ENCODE data around the gene ZNF609.

Gene ZNF609

GRCh38 chr15:64429448-64429847 is 30.9 kb upstream of the ZNF609 start:
- no peak overlapping the region for H3K4me3 ChIP-seq (ENCODE audit: control insufficient read depth, low read depth, low read length)
- peak; percentile 0 for DNase-seq (ENCODE audit: low read depth)
- TF ChIP-seq, protein P1, sequence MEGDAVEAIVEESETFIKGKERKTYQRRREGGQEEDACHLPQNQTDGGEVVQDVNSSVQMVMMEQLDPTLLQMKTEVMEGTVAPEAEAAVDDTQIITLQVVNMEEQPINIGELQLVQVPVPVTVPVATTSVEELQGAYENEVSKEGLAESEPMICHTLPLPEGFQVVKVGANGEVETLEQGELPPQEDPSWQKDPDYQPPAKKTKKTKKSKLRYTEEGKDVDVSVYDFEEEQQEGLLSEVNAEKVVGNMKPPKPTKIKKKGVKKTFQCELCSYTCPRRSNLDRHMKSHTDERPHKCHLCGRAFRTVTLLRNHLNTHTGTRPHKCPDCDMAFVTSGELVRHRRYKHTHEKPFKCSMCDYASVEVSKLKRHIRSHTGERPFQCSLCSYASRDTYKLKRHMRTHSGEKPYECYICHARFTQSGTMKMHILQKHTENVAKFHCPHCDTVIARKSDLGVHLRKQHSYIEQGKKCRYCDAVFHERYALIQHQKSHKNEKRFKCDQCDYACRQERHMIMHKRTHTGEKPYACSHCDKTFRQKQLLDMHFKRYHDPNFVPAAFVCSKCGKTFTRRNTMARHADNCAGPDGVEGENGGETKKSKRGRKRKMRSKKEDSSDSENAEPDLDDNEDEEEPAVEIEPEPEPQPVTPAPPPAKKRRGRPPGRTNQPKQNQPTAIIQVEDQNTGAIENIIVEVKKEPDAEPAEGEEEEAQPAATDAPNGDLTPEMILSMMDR (conservative IDR thresholded peaks at IDR 0.05; ENCODE audit: control insufficient read depth, insufficient read depth, low read depth, low read length): no peak

DNA sequence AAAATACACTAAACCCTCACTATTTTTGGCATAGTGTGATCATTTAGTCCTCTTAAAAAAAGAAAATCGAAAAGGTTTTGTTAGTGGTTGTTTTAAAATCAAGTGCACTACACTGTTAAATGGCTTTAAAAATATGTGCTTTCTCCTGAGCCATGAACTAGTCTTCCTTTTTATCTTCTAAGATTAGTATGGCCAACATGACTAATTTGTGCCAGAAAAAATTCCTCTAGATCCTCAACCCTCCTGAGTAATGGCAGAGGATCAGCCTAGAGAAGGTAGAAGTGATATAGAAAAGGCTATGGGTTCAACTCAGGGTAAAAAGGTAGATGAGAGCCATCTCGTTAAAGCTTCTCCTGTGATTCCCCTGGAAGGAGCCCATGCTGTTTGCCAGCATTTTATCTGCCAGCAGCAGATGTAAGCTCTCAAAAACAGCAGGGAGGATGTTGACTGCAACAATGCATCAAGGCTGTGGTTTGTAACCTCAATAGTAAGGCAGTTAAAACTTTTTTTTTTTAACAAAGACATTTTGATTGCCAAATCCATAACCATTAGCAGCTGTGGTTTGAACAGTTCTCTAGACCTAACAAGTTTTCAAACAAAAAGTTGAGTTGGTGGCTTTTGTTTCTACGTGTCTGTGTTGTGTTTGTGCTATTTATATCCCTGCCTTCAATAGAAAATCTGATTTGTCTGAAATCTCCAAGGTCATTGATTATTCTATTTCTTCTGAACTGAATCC is 30.2 kb upstream of the ZNF609 start:
- peak; percentile 95 for DNase-seq (ENCODE audit: low read depth)
- H3K4me3 ChIP-seq (ENCODE audit: control insufficient read depth, low read depth, low read length): no peak overlapping the region
- TF ChIP-seq, protein P1 (conservative IDR thresholded peaks at IDR 0.05; ENCODE audit: control insufficient read depth, insufficient read depth, low read depth, low read length): no peak

- TF ChIP-seq, protein P1 (conservative IDR thresholded peaks at IDR 0.05; ENCODE audit: control insufficient read depth, insufficient read depth, low read depth, low read length): no peak
- DNase-seq (ENCODE audit: low read depth): no peak
- H3K4me3 ChIP-seq (ENCODE audit: control insufficient read depth, low read depth, low read length): no peak overlapping the region
Observed at GRCh38 chr15:64437982-64438381, 22.4 kb upstream of the ZNF609 start.

DNA sequence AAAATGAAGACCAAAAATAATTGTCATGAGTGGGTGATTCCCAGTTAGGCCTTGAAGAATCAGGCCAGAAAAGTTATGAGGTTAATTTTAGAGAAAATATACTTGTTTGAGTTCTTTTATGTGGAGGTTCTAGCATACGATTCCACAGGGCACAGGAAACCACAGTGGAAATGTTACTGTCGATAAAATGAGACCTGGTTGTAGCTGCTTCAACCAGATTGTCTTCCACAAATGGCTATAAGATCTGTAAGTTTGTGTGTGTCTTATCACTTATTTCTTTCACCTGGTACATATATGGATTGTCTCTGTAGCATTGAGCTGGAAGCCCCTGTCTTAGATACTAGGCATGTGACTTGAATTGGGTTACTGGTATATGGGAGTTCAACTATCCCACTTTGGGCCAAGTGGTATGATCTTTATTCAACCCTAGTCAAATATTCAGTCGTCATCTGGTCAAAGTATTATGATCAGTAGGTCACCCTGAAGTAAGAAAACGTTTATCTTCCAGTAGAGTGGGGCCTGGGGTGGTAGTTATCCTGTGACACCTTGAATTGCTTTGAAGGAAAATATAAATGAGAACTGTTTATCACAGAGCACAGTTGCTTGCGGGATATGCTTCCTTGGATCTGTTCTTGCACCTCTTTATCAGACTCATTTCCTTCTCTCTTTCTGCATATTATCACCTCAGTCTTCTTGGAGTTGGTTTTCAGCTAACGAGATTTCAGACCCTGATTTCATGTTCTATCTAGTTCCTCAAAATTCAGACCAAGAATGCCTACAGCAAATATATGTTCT is 21.5 kb upstream of the ZNF609 start:
- H3K4me3 ChIP-seq (ENCODE audit: control insufficient read depth, low read depth, low read length): no peak overlapping the region
- TF ChIP-seq, protein P1 (conservative IDR thresholded peaks at IDR 0.05; ENCODE audit: control insufficient read depth, insufficient read depth, low read depth, low read length): no peak
- no peak for DNase-seq (ENCODE audit: low read depth)

DNA sequence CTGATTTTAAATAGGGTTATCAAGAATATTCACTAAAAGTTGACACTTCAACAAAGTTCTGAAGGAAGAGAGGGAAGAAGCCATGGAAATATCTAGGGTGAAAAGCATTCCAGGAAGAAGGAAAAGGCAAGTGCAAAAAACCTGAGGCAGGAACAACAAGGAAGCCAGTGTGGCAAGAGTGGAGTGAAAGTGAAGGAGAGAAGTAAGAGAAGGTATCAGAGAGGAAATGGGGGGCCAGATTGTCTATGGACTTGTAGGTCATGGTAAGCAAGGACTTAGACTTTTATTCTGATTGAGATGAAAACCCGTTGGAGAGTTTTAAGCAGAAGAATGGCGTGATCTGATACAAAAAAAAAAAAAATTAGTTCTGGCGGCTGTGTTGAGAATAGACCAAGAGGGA is 18.5 kb upstream of the ZNF609 start:
- no peak overlapping the region for H3K4me3 ChIP-seq (ENCODE audit: control insufficient read depth, low read depth, low read length)
- DNase-seq (ENCODE audit: low read depth): no peak
- TF ChIP-seq, protein P1 (conservative IDR thresholded peaks at IDR 0.05; ENCODE audit: control insufficient read depth, insufficient read depth, low read depth, low read length): no peak

DNA sequence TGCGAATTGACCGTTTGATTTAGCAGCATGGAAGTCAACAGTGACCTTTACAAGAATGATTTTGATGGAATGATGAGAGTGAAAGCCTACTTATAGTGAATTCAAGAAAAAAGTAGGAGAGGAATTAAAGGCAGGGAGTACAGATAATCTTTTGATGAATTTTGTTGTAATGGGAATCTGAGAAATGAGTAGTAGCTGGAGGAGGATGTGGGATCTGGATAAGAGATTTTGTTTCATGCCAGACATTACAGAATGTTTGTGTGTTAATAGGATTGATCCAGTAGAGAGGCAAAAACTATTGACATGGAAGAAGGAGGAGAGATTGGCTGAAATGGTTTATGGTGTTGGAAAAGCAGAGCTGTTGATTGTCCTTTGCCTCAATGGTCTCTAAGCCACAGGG is 17.4 kb upstream of the ZNF609 start:
- DNase-seq (ENCODE audit: low read depth): no peak
- H3K4me3 ChIP-seq (ENCODE audit: control insufficient read depth, low read depth, low read length): no peak overlapping the region
- TF ChIP-seq, protein P1 (conservative IDR thresholded peaks at IDR 0.05; ENCODE audit: control insufficient read depth, insufficient read depth, low read depth, low read length): no peak

Data from fibroblast of mammary gland (primary cell).